Aorta (tissue), 5 donors: ENCODE data around the gene TNFAIP3. TPM values are rescaled to one million over a fixed set of nuclear protein-coding genes. Genes with fewer than 3 reads are reported as not detected.
A peak's percentile ranks its signal among the peaks of the same experiment; 100 is the strongest.

Source experiments
- ATAC-seq: fragments of 200-7000 bp; cut with Tn5 transposase; one replicate; pipeline ENCODE4 v1.9.1; 2022; ENCODE audit warnings: moderate library complexity; ENCODE audit not compliant: low FRiP score
- DNase-seq, 2 donors: peaks; one replicate each; pipeline ENCODE4 v3.0.0-alpha.2; 2020
- H3K27ac ChIP-seq, 2 donors: one replicate each; pipeline ENCODE4 v1.5.1; 2013; ENCODE audit warnings: low read length in 2 of 2, mild to moderate bottlenecking in 2 of 2, moderate library complexity in 2 of 2, control low read depth in 1 of 2, inconsistent platforms in 1 of 2, low read depth in 1 of 2
- H3K27me3 ChIP-seq, 2 donors: one replicate each; pipeline ENCODE4 v1.6.1; 2013; ENCODE audit warnings: control low read depth in 1 of 2, low read length in 1 of 2, mild to moderate bottlenecking in 1 of 2, moderate library complexity in 1 of 2; ENCODE audit not compliant: insufficient read depth in 2 of 2, control insufficient read depth in 1 of 2
- H3K36me3 ChIP-seq, 2 donors: one replicate each; pipeline ENCODE4 v1.6.1; 2013; ENCODE audit warnings: control low read depth in 1 of 2, low read length in 1 of 2, mild to moderate bottlenecking in 1 of 2; ENCODE audit not compliant: insufficient read depth in 2 of 2, control insufficient read depth in 1 of 2
- H3K4me1 ChIP-seq, 2 donors: one replicate each; pipeline ENCODE4 v1.6.1; 2013; ENCODE audit warnings: low read length in 2 of 2, control low read depth in 1 of 2, mild to moderate bottlenecking in 1 of 2, moderate library complexity in 1 of 2; ENCODE audit not compliant: insufficient read depth in 2 of 2, control insufficient read depth in 1 of 2
- H3K4me3 ChIP-seq, 2 donors: one replicate each; pipeline ENCODE4 v1.5.1; 2013; ENCODE audit warnings: low read length in 2 of 2, control low read depth in 1 of 2, mild to moderate bottlenecking in 1 of 2
- H3K9me3 ChIP-seq: one replicate; pipeline ENCODE4 v1.6.1; 2013; ENCODE audit warnings: mild to moderate bottlenecking, low read length; ENCODE audit not compliant: control insufficient read depth
- WGBS, 2 donors: extraction: QIAGEN DNeasy Blood & Tissue Kit; methylation state at CpG; one replicate each; pipeline ENCODE4 v1.1.7; 2013; 5-methylcytosine and 5-hydroxymethylcytosine counted together
- intact Hi-C, 2 donors: fragments of 100-400 bp; cut with DNase I; formaldehyde crosslinking; loops; one replicate each; pipeline versions ENCODE4 v1.14.2 to v1.15.0; 2022
- polyA plus RNA-seq, 2 donors: library from polyadenylated mRNA; stranded (reverse); fragments of 200-250 nt; gene quantifications; one replicate each; pipeline ENCODE4 v1.2.3, GENCODE V29; 2013
- total RNA-seq, 2 donors: library from RNA; stranded (reverse); fragmentation: NEBNext Ultra II Directional; extraction: Animal tissue kit (Norgen Biotek cat#: 25700); gene quantifications; one replicate each; pipeline ENCODE4 v1.2.1, GENCODE V29; 2021
- donor health status: healthy with polysubstance abuse.
- donor health status: Bipolar disorder and iron deficiency.
- donor health status: DM: no; HTN: no; CAD: no.
- donor health status: DM: no; HTN: no; CAD: no.
- donor health status: DM: yes; HTN: yes; CAD: no.

Gene TNFAIP3
- total and polyA plus RNA-seq, 4 donors = 4.9 to 40.2 (median 13.8) TPM

DNA sequence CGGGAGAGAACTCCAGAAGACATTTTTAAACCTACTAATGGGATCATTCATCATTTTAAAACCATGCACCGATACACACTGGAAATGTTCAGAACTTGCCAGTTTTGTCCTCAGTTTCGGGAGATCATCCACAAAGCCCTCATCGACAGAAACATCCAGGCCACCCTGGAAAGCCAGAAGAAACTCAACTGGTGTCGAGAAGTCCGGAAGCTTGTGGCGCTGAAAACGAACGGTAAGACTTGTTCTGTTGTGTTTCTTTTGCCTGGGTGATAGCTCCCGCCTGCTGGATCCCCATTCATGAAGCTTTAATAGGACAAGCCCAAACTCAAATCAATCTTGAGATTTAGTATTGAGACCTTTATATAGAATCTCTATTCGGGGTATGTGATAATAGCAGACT is 4.2 kb downstream of the TNFAIP3 start:
- intact Hi-C loops = no loop called here
- no peaks in the 10 kb centered on the region for H3K4me1 ChIP-seq
- H3K27ac ChIP-seq = no peak overlapping the region
- no peaks in the 10 kb centered on the region for H3K9me3 ChIP-seq
- ATAC-seq (no peak), DNase-seq (no peak)
- H3K27me3 ChIP-seq = no peaks in the 10 kb centered on the region
- peaks cover 0 to 2% of the 10 kb centered on the region in 2 donors for H3K36me3 ChIP-seq
- 86 to 89% methylated on average over 11 of the region's 11 CpGs for WGBS, 2 donors
- no peak overlapping the region for H3K4me3 ChIP-seq

DNA sequence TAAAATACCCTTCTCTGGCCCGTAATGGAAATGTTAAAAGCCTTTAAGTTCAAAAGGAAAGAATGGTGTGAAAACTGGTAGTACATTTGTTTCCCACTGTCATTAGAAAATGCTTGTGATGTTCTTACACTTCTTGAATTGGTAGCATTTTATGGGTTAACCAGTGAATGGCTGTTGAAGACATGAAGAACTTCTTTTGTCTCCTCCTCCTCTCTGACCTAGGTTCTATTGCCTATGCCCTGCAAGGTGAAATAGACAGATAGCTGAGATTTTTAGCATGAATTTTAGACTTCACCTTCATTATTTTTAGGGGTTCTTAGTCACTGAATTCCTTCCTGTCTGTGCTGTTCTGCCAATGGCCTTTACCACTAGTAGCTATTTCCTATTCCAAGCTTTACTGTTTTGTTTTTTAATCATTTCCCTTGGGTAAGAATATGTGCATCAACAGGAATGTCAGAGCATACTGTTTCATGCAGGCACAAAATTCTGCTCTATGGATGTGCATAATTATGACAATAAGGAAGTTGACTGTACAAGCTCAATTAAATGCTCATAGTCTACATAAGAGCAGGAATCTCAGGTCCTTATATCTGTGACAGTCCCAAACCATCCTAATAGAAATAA is 4.9 kb downstream of the TNFAIP3 start:
- H3K27ac ChIP-seq = no peak overlapping the region
- no peak overlapping the region for H3K4me3 ChIP-seq
- no peaks in the 10 kb centered on the region for H3K27me3 ChIP-seq
- 91 to 95% methylated on average over 1 of the region's 1 CpG for WGBS, 2 donors
- DNase-seq (no peak), ATAC-seq (no peak)
- H3K9me3 ChIP-seq = no peaks in the 10 kb centered on the region
- H3K36me3 ChIP-seq = peaks cover 0 to 2% of the 10 kb centered on the region in 2 donors
- no peaks in the 10 kb centered on the region for H3K4me1 ChIP-seq
- intact Hi-C loops = no loop called here

DNA sequence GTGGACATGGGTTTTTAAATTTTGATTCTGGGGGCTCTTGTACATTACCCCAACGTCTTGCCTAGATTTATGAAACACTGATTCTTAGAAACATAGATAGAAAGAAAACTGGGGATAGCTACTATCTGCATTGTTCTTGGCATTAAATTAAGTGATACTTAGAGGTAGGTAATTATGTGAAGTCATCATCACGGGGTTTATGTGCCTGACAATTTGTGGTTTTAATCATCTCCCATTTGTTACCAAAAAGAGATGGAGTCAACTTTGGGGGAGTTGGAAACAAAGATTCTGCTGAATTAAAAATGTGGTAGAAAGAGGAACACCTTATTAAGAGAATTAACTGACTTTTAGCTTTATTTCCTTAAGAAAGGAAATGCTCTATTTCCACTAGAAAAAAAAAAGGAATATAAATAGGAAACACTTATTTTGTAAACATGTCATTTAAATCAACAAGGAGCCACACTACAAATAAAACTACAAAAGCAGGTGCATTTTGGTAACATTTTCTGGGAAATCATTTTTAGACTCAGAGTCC is 5.6 kb downstream of the TNFAIP3 start:
- H3K4me1 ChIP-seq = no peaks in the 10 kb centered on the region

DNA sequence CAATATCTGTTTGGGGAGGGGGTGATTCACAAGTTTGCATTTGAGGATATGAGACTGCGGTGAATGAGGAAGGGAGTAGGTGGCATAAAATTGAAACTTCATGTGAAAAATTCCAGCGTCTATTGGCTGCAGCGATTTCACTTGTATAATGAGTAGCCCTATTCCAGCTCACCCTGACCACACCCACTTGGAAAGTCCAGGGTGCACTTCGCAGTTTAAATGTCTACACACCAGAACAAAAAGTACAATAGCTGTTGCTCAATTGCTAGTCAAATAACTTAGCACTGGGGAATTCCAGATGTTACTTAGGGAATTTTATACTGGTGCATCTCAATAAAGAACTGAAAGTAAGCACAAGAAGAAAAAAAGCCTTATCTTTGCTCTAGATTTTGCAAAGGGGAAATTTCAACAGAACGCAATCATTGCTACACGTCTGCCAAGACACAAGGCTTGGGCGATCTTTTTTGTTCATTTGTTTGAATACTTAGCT is 6.3 kb downstream of the TNFAIP3 start:
- peak; percentile 82 for ATAC-seq
- H3K27ac ChIP-seq = no peak overlapping the region
- peak overlapping the region in 1 of 2 donors; percentile 51 for H3K4me3 ChIP-seq
- H3K36me3 ChIP-seq = peaks cover 0 to 4% of the 10 kb centered on the region in 2 donors
- H3K4me1 ChIP-seq = no peaks in the 10 kb centered on the region
- peak in 1 of 2 donors; percentile 80 for DNase-seq
- WGBS, 2 donors = 15 to 20% methylated on average over 7 of the region's 7 CpGs
- H3K9me3 ChIP-seq = no peaks in the 10 kb centered on the region
- intact Hi-C loops = no loop called here
- H3K27me3 ChIP-seq = no peaks in the 10 kb centered on the region

More for the DNA sequence above, 5.6 kb downstream of the TNFAIP3 start:
- Histone ChIP-seq H3K27ac (no peak overlapping the region), H3K9me3 (no peaks in the 10 kb centered on the region), H3K27me3 (no peaks in the 10 kb centered on the region), H3K4me3 (no peak overlapping the region), H3K36me3 (peaks cover 0 to 4% of the 10 kb centered on the region in 2 donors)
- DNase-seq (no peak), ATAC-seq (no peak)
- intact Hi-C loops = no loop called here
- WGBS, 2 donors = 85% methylated on average over 2 of the region's 2 CpGs

DNA sequence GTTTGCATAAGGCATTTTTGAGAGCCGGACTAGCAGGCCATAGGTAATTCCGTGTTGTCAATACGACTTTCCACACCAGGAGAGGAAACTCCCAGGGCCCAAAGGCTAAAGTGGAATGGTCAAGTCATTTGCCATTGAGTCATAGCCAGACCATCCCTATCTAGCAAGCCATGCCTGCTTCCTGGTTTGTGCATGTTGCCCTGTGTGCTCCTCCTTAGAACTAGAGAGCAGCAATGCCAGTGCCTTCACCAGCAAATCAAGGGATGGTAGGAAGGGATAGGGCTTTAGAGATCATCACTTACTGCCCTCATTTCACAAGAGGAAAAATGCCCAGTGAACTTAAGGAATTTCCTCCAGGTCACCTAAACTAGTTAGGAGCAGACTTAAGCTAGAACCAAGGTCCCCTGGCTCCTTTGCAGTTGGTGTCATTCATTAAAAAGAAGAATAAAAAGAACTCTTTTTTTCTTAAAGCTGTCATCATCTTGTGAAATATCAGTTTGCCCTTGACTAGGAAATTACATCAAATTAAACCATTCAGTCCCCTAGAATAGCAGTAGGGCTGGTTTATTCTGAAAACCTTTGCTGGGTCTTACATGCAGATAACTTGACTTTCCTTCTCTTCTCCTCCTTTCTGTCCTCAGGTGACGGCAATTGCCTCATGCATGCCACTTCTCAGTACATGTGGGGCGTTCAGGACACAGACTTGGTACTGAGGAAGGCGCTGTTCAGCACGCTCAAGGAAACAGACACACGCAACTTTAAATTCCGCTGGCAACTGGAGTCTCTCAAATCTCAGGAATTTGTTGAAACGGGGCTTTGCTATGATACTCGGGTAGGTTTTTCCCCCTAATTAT is 7.4 kb downstream of the TNFAIP3 start:
- H3K4me3 ChIP-seq = no peak overlapping the region
- H3K27ac ChIP-seq = no peak overlapping the region
- no peaks in the 10 kb centered on the region for H3K9me3 ChIP-seq
- H3K36me3 ChIP-seq = peaks cover 0 to 4% of the 10 kb centered on the region in 2 donors
- no peaks in the 10 kb centered on the region for H3K4me1 ChIP-seq
- DNase-seq (no peak), ATAC-seq (no peak)
- H3K27me3 ChIP-seq = no peaks in the 10 kb centered on the region
- WGBS, 2 donors = 94 to 96% methylated on average over 11 of the region's 11 CpGs
- intact Hi-C loops = no loop called here

DNA sequence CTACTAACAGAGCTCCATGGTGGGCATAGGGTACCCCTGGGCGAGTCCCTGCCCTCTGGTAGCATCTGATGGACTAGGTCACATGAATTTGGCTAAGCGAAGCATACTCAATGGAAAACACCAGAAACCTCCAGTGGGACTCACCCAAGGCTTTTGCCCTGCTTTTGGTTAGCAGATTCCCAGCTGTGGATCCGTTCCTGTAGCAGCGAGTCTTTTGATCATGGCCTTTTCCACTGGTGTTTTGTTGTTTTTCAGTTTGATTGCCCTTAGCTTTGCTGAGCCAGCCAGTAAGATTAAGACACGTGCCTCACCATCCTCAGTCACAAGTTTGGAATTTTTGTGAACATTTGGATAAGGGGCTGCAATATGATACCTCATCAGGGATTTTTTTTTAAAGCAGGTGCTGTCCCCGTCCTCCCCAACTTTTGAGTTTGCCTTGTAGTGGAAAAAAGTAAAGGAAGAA is 8.0 kb downstream of the TNFAIP3 start:
- no peaks in the 10 kb centered on the region for H3K9me3 ChIP-seq
- no peak overlapping the region for H3K27ac ChIP-seq
- peaks cover 0 to 4% of the 10 kb centered on the region in 2 donors for H3K36me3 ChIP-seq
- no peaks in the 10 kb centered on the region for H3K4me1 ChIP-seq
- 93% methylated on average over 6 of the region's 6 CpGs for WGBS, 2 donors
- DNase-seq (no peak), ATAC-seq (no peak)
- no peak overlapping the region for H3K4me3 ChIP-seq
- no peaks in the 10 kb centered on the region for H3K27me3 ChIP-seq
- intact Hi-C loops = no loop called here

DNA sequence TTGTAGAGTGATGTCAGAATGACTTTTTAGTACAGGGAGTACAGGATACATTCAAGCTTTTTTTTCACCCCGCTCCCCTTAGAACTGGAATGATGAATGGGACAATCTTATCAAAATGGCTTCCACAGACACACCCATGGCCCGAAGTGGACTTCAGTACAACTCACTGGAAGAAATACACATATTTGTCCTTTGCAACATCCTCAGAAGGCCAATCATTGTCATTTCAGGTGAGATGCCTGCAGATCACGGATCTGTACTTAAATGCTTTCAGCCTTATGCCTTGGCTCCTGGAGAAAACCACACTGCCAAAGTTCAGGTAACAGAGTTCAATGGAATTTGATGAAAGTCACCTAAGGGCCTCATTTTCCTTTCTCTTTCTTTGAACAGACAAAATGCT is 8.5 kb downstream of the TNFAIP3 start:
- 85 to 87% methylated on average over 3 of the region's 3 CpGs for WGBS, 2 donors
- Histone ChIP-seq H3K27me3 (no peaks in the 10 kb centered on the region), H3K4me1 (no peaks in the 10 kb centered on the region), H3K9me3 (no peaks in the 10 kb centered on the region), H3K27ac (no peak overlapping the region), H3K36me3 (peaks cover 0 to 4% of the 10 kb centered on the region in 2 donors), H3K4me3 (no peak overlapping the region)
- intact Hi-C loops = no loop called here
- DNase-seq (no peak), ATAC-seq (no peak)

DNA sequence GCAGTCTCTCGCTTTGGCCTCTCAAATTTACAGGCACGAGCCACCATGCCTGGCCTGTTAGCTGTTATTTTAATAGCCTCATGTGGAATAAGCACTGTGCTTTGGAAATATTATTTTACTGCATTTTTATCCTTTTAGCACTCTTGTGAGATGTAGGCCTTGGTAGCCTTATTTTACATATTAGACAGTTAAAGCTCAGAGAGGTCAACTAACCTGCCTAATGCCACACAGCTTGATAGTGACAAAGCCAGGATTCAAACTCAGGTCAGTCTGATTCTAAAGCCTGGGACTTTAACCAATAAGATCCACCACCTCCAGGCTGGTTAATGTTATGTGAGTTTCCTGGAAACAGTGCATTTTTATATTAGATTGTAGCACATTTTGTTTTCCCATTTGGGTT is 9.5 kb downstream of the TNFAIP3 start:
- ATAC-seq (no peak), DNase-seq (no peak)
- H3K9me3 ChIP-seq = no peaks in the 10 kb centered on the region
- peaks cover 0 to 8% of the 10 kb centered on the region in 2 donors for H3K36me3 ChIP-seq
- H3K4me1 ChIP-seq = no peaks in the 10 kb centered on the region
- H3K27me3 ChIP-seq = no peaks in the 10 kb centered on the region
- no peak overlapping the region for H3K27ac ChIP-seq
- H3K4me3 ChIP-seq = no peak overlapping the region
- 92 to 95% methylated on average over 2 of the region's 2 CpGs for WGBS, 2 donors
- intact Hi-C loops = no loop called here
